ENCODE data around the gene RAP2A. TPM values are rescaled to one million over a fixed set of nuclear protein-coding genes. Genes with fewer than 3 reads are reported as not detected.

Gene RAP2A
- total RNA-seq, 1 donor, result 49.9 TPM

DNA sequence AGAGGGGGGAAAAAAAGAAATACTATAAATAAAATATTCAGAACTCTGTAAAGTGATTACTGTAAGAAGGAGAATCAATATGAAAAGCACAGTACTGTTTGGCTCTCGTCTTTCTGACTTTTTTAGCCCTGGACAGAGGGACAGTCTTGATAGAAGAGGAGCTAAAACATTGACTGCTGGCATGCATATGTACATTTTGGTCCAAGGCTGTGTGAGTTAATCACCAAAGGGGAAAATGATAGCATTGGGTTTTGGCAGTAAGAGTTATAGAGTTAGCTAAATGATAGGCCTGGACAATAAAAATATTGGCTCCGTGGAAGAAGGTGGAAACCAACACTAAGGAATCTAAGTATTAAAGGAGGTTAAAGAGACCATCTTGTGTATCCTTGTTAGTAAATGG lies 50.3 kb downstream of the RAP2A start:
- no peak for DNase-seq (ENCODE audit: insufficient read length, low spot score, missing footprints)
- Histone ChIP-seq H3K4me2 (ENCODE audit: insufficient read depth, low read length) (no peak overlapping the region), H4K20me1 (ENCODE audit: insufficient read depth, low read length) (no peaks in the 10 kb centered on the region), H2AFZ (ENCODE audit: low read length) (no peak overlapping the region), H3K36me3 (ENCODE audit: insufficient read depth, low read length) (no peaks in the 10 kb centered on the region), H3K27ac (ENCODE audit: low read depth, low read length) (no peak overlapping the region), H3K27me3 (ENCODE audit: insufficient read depth, low read length) (no peaks in the 10 kb centered on the region), H3K9me3 (ENCODE audit: low read depth, low read length) (no peaks in the 10 kb centered on the region), H3K79me2 (ENCODE audit: insufficient read depth, low read length) (no peaks in the 10 kb centered on the region), H3K4me3 (ENCODE audit: insufficient read depth, low read length) (no peak overlapping the region), H3K4me1 (ENCODE audit: insufficient read depth, low read length) (no peaks in the 10 kb centered on the region)
- TF ChIP-seq, protein P1, sequence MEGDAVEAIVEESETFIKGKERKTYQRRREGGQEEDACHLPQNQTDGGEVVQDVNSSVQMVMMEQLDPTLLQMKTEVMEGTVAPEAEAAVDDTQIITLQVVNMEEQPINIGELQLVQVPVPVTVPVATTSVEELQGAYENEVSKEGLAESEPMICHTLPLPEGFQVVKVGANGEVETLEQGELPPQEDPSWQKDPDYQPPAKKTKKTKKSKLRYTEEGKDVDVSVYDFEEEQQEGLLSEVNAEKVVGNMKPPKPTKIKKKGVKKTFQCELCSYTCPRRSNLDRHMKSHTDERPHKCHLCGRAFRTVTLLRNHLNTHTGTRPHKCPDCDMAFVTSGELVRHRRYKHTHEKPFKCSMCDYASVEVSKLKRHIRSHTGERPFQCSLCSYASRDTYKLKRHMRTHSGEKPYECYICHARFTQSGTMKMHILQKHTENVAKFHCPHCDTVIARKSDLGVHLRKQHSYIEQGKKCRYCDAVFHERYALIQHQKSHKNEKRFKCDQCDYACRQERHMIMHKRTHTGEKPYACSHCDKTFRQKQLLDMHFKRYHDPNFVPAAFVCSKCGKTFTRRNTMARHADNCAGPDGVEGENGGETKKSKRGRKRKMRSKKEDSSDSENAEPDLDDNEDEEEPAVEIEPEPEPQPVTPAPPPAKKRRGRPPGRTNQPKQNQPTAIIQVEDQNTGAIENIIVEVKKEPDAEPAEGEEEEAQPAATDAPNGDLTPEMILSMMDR (IDR thresholded peaks at IDR 0.05; ENCODE audit: extremely low read depth, low read depth, low read length), result no peak

- TF ChIP-seq, protein P1 (IDR thresholded peaks at IDR 0.05; ENCODE audit: extremely low read depth, low read depth, low read length), result no peak
- H3K4me2 ChIP-seq (ENCODE audit: insufficient read depth, low read length), result no peak overlapping the region
- no peaks in the 10 kb centered on the region for H3K36me3 ChIP-seq (ENCODE audit: insufficient read depth, low read length)
- H3K27me3 ChIP-seq (ENCODE audit: insufficient read depth, low read length), result no peaks in the 10 kb centered on the region
- no peaks in the 10 kb centered on the region for H3K4me1 ChIP-seq (ENCODE audit: insufficient read depth, low read length)
- H3K79me2 ChIP-seq (ENCODE audit: insufficient read depth, low read length), result no peaks in the 10 kb centered on the region
- H4K20me1 ChIP-seq (ENCODE audit: insufficient read depth, low read length), result no peaks in the 10 kb centered on the region
- no peak overlapping the region for H2AFZ ChIP-seq (ENCODE audit: low read length)
- H3K9me3 ChIP-seq (ENCODE audit: low read depth, low read length), result no peaks in the 10 kb centered on the region
- DNase-seq (ENCODE audit: insufficient read length, low spot score, missing footprints), result no peak
- no peak overlapping the region for H3K27ac ChIP-seq (ENCODE audit: low read depth, low read length)
- no peak overlapping the region for H3K4me3 ChIP-seq (ENCODE audit: insufficient read depth, low read length)
Observed at GRCh38 chr13:97485320-97485719, 51.4 kb downstream of the RAP2A start.

DNA sequence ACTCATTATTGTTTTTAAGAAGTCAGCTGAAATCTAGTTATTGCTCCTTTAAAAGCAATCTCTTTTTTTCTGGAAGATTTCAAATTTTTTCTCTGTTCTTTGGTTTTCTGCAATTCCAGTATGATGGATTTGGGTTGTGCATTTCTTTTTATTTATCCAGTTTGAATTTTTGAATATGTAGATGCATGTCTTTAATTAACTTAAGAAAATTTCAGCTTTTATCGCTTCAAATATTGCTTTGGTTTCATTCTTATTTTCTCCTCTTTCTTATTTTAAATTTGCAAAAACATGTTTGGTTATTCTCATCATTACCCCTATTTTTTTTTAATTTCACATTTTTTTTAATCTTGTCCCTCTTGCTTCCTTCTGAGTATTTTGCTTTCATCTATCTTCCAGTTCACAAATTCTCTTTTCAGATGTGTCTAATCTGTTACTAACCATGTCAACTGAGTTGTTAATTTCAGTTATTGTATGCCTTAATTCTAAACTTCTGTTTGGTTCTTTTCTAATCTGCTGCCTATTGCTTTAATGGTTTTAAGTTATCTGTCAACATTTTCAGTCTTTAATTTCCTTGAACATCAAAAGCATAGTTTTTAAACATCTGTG lies 56.8 kb downstream of the RAP2A start:
- Histone ChIP-seq H4K20me1 (ENCODE audit: insufficient read depth, low read length) (no peaks in the 10 kb centered on the region), H3K4me2 (ENCODE audit: insufficient read depth, low read length) (no peak overlapping the region), H3K79me2 (ENCODE audit: insufficient read depth, low read length) (no peaks in the 10 kb centered on the region), H3K36me3 (ENCODE audit: insufficient read depth, low read length) (no peaks in the 10 kb centered on the region), H2AFZ (ENCODE audit: low read length) (no peak overlapping the region), H3K9me3 (ENCODE audit: low read depth, low read length) (no peaks in the 10 kb centered on the region), H3K27me3 (ENCODE audit: insufficient read depth, low read length) (no peaks in the 10 kb centered on the region), H3K4me3 (ENCODE audit: insufficient read depth, low read length) (no peak overlapping the region), H3K27ac (ENCODE audit: low read depth, low read length) (no peak overlapping the region), H3K4me1 (ENCODE audit: insufficient read depth, low read length) (no peaks in the 10 kb centered on the region)
- DNase-seq (ENCODE audit: insufficient read length, low spot score, missing footprints), result no peak
- TF ChIP-seq, protein P1 (IDR thresholded peaks at IDR 0.05; ENCODE audit: extremely low read depth, low read depth, low read length), result no peak

DNA sequence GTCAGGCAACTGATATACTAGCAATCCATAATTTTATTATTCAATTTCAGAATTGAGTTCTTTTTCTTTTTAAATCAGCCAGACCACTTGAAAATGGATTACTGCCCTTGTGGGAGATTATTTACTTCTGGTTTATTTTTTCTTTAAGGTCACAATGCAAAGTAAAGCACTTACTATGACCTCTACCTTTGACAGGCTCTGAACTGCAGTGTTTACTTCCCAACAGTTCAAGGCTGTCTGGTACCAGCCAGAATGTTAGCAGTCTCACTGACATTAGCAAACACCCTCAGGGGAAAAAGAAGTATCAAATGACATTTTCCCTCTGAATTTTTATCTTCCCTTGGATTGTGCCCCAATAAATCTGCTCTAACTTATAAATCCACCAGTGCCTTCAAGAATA lies 57.5 kb downstream of the RAP2A start:
- H3K9me3 ChIP-seq (ENCODE audit: low read depth, low read length), result no peaks in the 10 kb centered on the region
- no peak overlapping the region for H3K4me2 ChIP-seq (ENCODE audit: insufficient read depth, low read length)
- no peaks in the 10 kb centered on the region for H3K4me1 ChIP-seq (ENCODE audit: insufficient read depth, low read length)
- no peak overlapping the region for H3K27ac ChIP-seq (ENCODE audit: low read depth, low read length)
- H3K79me2 ChIP-seq (ENCODE audit: insufficient read depth, low read length), result no peaks in the 10 kb centered on the region
- no peak for DNase-seq (ENCODE audit: insufficient read length, low spot score, missing footprints)
- H4K20me1 ChIP-seq (ENCODE audit: insufficient read depth, low read length), result no peaks in the 10 kb centered on the region
- no peaks in the 10 kb centered on the region for H3K27me3 ChIP-seq (ENCODE audit: insufficient read depth, low read length)
- TF ChIP-seq, protein P1 (IDR thresholded peaks at IDR 0.05; ENCODE audit: extremely low read depth, low read depth, low read length), result no peak
- no peak overlapping the region for H2AFZ ChIP-seq (ENCODE audit: low read length)
- H3K4me3 ChIP-seq (ENCODE audit: insufficient read depth, low read length), result no peak overlapping the region
- H3K36me3 ChIP-seq (ENCODE audit: insufficient read depth, low read length), result no peaks in the 10 kb centered on the region

Measured in osteoblast (primary cell).